Measurements from ENCODE around the gene SUPT3H. TPM values are rescaled to one million over a fixed set of nuclear protein-coding genes. Genes with fewer than 3 reads are reported as not detected.

SUPT3H gene
- total RNA-seq, 4 donors from 2014 or later, result 0.80 to 12.7 (median 3.0) TPM

DNA sequence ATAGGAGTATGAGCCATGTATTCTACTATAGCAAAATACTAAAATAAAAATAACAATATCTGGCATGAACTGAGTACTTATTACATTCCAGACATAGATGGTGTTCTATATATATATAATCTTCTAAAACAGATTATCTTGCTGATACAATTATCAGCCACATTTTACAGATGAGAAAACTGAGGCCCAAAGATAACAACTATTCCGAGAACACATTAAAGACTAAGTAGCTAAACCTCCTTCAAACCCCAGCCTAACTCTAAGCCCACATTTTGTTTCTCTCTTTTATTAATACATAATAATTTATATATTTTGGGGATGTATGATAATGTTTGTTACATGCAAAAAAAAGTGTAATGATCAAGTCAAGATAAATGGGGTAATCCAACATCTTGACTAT, 148.3 kb downstream of the SUPT3H start:
- 97 to 100% methylated on average over 1 of the region's 1 CpG for WGBS, 2 donors (ENCODE audit: low coverage in 1 of 2)
- intact Hi-C loops (cut with DNase I; ENCODE audit: low total_unique reads), result no loop called here
- Histone ChIP-seq H3K36me3 (no peaks in the 10 kb centered on the region), H3K9me3 (peaks cover 6 to 10% of the 10 kb centered on the region in 2 donors), H3K27me3 (no peaks in the 10 kb centered on the region), H3K4me1 (no peaks in the 10 kb centered on the region), H3K4me3 (no peak overlapping the region), H3K27ac (no peak overlapping the region)
- no peak for DNase-seq
- in situ Hi-C loops (cut with MboI; ENCODE audit: low pct_ligation_motif_present in 1 of 4, low pct_unique_long_range_greater_than_20kb in 1 of 4, low sequenced_read_pairs in 3 of 4), result no loop called here
- TF ChIP-seq POLR2AphosphoS5 (IDR thresholded peaks at IDR 0.05) (no peak), EP300 (IDR thresholded peaks at IDR 0.05; ENCODE audit: low read depth) (no peak), POLR2A (IDR thresholded peaks at IDR 0.05) (no peak)
- TF ChIP-seq, protein P1, sequence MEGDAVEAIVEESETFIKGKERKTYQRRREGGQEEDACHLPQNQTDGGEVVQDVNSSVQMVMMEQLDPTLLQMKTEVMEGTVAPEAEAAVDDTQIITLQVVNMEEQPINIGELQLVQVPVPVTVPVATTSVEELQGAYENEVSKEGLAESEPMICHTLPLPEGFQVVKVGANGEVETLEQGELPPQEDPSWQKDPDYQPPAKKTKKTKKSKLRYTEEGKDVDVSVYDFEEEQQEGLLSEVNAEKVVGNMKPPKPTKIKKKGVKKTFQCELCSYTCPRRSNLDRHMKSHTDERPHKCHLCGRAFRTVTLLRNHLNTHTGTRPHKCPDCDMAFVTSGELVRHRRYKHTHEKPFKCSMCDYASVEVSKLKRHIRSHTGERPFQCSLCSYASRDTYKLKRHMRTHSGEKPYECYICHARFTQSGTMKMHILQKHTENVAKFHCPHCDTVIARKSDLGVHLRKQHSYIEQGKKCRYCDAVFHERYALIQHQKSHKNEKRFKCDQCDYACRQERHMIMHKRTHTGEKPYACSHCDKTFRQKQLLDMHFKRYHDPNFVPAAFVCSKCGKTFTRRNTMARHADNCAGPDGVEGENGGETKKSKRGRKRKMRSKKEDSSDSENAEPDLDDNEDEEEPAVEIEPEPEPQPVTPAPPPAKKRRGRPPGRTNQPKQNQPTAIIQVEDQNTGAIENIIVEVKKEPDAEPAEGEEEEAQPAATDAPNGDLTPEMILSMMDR (IDR thresholded peaks at IDR 0.05), result no peak

DNA sequence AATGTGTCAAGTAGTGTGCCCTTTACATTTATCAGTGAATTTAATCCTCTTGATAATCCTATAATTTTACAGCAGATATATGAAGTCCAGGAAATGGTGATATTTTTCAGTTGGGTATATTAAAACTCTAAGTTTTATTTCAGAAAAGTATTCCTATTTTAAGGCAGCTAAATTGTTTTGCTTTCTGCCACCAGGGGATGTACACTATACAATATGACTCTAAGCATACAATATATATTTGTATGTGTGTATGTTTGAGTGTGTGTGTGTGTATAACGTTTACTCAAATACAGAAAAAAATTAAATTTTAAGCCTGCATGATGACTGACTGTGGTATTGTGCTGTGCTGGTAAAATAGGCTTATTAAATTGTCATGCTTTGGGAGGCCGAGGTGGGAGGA, 151.7 kb downstream of the SUPT3H start:
- DNase-seq, result no peak
- TF ChIP-seq, protein P1 (IDR thresholded peaks at IDR 0.05), result no peak
- TF ChIP-seq POLR2A (IDR thresholded peaks at IDR 0.05) (no peak), EP300 (IDR thresholded peaks at IDR 0.05; ENCODE audit: low read depth) (no peak), POLR2AphosphoS5 (IDR thresholded peaks at IDR 0.05) (no peak)
- in situ Hi-C loops (cut with MboI; ENCODE audit: low pct_ligation_motif_present in 1 of 4, low pct_unique_long_range_greater_than_20kb in 1 of 4, low sequenced_read_pairs in 3 of 4), result no loop called here
- WGBS, 2 donors (ENCODE audit: low coverage in 1 of 2), result 88 to 94% methylated on average over 2 of the region's 2 CpGs
- Histone ChIP-seq H3K27ac (no peak overlapping the region), H3K36me3 (no peaks in the 10 kb centered on the region), H3K27me3 (no peaks in the 10 kb centered on the region), H3K4me3 (no peak overlapping the region), H3K9me3 (peaks cover under 1% of the 10 kb centered on the region in 2 donors), H3K4me1 (no peaks in the 10 kb centered on the region)
- intact Hi-C loops (cut with DNase I; ENCODE audit: low total_unique reads), result no loop called here

DNA sequence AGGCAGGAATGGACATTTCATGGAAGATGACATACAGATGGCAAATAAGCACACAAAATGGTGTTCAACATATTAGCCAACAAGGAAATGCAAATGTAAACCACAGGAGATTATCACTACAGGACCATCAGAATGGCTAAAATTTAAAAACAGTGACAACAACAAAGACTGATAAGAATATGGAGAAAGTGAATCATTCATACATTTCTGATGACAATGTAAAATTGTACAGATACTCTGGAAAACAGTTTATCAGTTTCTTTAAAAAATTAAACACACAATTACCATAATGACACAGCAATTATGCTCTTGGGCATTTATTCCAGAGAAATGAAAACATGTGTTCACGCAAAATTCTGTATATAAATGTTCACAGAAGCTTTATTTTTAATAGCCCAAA, 155.4 kb downstream of the SUPT3H start:
- TF ChIP-seq POLR2A (IDR thresholded peaks at IDR 0.05) (no peak), EP300 (IDR thresholded peaks at IDR 0.05; ENCODE audit: low read depth) (no peak), POLR2AphosphoS5 (IDR thresholded peaks at IDR 0.05) (no peak)
- TF ChIP-seq, protein P1 (IDR thresholded peaks at IDR 0.05), result no peak
- H3K9me3 ChIP-seq, result no peaks in the 10 kb centered on the region
- no peak for DNase-seq
- in situ Hi-C loops (cut with MboI; ENCODE audit: low pct_ligation_motif_present in 1 of 4, low pct_unique_long_range_greater_than_20kb in 1 of 4, low sequenced_read_pairs in 3 of 4), result no loop called here
- H3K27ac ChIP-seq, result no peak overlapping the region
- H3K4me1 ChIP-seq, result no peaks in the 10 kb centered on the region
- H3K4me3 ChIP-seq, result no peak overlapping the region
- no peaks in the 10 kb centered on the region for H3K36me3 ChIP-seq
- WGBS, 2 donors (ENCODE audit: low coverage in 1 of 2), result 89 to 100% methylated on average over 1 of the region's 1 CpG
- H3K27me3 ChIP-seq, result no peaks in the 10 kb centered on the region
- intact Hi-C loops (cut with DNase I; ENCODE audit: low total_unique reads), result no loop called here

DNA sequence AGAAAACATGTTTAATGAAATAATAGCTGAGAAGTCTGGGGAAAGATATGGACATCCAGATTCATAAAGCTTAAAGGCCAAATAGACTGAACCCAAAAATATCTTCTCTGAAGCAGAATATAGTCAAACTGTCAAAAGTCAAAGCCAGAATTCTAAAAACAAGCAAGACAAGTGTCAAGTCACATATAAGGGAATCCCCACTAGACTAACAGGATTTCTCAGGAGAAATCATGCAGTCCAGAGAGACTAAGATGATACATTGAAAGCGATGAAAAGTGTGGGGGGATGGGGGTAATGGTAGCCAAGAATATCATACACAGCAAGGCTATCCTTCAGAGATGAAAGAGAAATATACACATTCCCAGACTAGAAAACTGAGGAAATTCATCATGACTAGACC, 162.0 kb downstream of the SUPT3H start:
- no peak overlapping the region for H3K27ac ChIP-seq
- no peaks in the 10 kb centered on the region for H3K4me1 ChIP-seq
- H3K9me3 ChIP-seq, result peaks cover 0 to 15% of the 10 kb centered on the region in 2 donors
- 90 to 100% methylated on average over 1 of the region's 1 CpG for WGBS, 2 donors (ENCODE audit: low coverage in 1 of 2)
- intact Hi-C loops (cut with DNase I; ENCODE audit: low total_unique reads), result no loop called here
- no peak for DNase-seq
- in situ Hi-C loops (cut with MboI; ENCODE audit: low pct_ligation_motif_present in 1 of 4, low pct_unique_long_range_greater_than_20kb in 1 of 4, low sequenced_read_pairs in 3 of 4), result no loop called here
- H3K4me3 ChIP-seq, result no peak overlapping the region
- H3K36me3 ChIP-seq, result no peaks in the 10 kb centered on the region
- no peak for TF ChIP-seq POLR2A (IDR thresholded peaks at IDR 0.05)
- TF ChIP-seq POLR2AphosphoS5 (IDR thresholded peaks at IDR 0.05), result no peak
- TF ChIP-seq, protein P1 (IDR thresholded peaks at IDR 0.05), result no peak
- TF ChIP-seq EP300 (IDR thresholded peaks at IDR 0.05; ENCODE audit: low read depth), result no peak
- H3K27me3 ChIP-seq, result no peaks in the 10 kb centered on the region

All from transverse colon (tissue), 4 donors.